K562 (cell line): ENCODE data around the gene RALGPS1. TPM values are rescaled to one million over a fixed set of nuclear protein-coding genes. Genes with fewer than 3 reads are reported as not detected.

Experiments used
- ATAC-seq: fragments of 200-7000 bp; cut with Tn5 transposase; 3 replicates; pipeline ENCODE4 v1.9.1; 2020; ENCODE audit warnings: moderate library complexity
- BruUV-seq: library from RNA; stranded (reverse); fragments of 400-500 nt; replicated peaks from 2 replicates; lab custom pipeline; 2021; lab: Mats Ljungman, UMichigan
- CTCF ChIA-PET: fragments of 300-600 bp; formaldehyde crosslinking; extraction: SDS; loops from one replicate; lab custom pipeline; 2021; ENCODE audit warnings: low intra/inter-chr PET ratio; lab: Yijun Ruan, JAX
- POLR2A ChIA-PET: fragments of 300-600, 350-650 bp; sonication (Branson Sonifier 250); formaldehyde crosslinking; extraction: SDS; loops from one replicate; lab custom pipeline; 2021; ENCODE audit warnings: antibody characterized with exemption, inconsistent platforms; lab: Yijun Ruan, JAX
- DNase-seq, 4 experiments: peaks; one replicate each; pipeline versions ENCODE4 v3.0.0 to v3.0.0-alpha.2; 2011 to 2018; ENCODE audit warnings: low spot score in 3 of 4, mixed read lengths in 3 of 4; ENCODE audit errors: extremely low read depth in 1 of 4
- FAIRE-seq: peaks from 2 replicates; lab custom pipeline; 2011; peaks lifted over from hg19 to GRCh38; lab: Jason Lieb, UNC
- H2AFZ ChIP-seq: 2 replicates; pipeline ENCODE4 v1.6.0; 2011; ENCODE audit warnings: low read depth, low read length, control low read depth, inconsistent platforms
- H3K27ac ChIP-seq: fragments of 200-600 bp; 3 replicates; pipeline ENCODE4 v1.8.0; 2011; ENCODE audit warnings: low read depth, mild to moderate bottlenecking, control low read depth, inconsistent platforms, low read length, moderate library complexity, mixed read lengths; ENCODE audit errors: extremely low read depth
- H3K27me3 ChIP-seq, 2 experiments: fragments of 300-600 bp in 1 of 2; 2 replicates in 1 of 2; 3 replicates in 1 of 2; pipeline versions ENCODE4 v1.6.0 to v1.8.0; 2011; ENCODE audit warnings: inconsistent platforms in 2 of 2, low read length in 2 of 2, mild to moderate bottlenecking in 1 of 2, mixed read lengths in 1 of 2, moderate library complexity in 1 of 2; ENCODE audit not compliant: control insufficient read depth in 2 of 2, insufficient read depth in 2 of 2
- H3K36me3 ChIP-seq: fragments of 300-600 bp; 3 replicates; pipeline ENCODE4 v1.8.0; 2011; ENCODE audit warnings: mild to moderate bottlenecking, low read length, inconsistent platforms; ENCODE audit not compliant: control insufficient read depth, insufficient read depth
- H3K4me1 ChIP-seq, 2 experiments: fragments of 200-600 bp in 1 of 2; replicated peaks in 1 of 2; 2 replicates in 1 of 2; 3 replicates in 1 of 2; pipeline versions ENCODE4 v1.5.1 to v1.8.0; 2011; ENCODE audit warnings: inconsistent platforms in 2 of 2, low read length in 2 of 2, mild to moderate bottlenecking in 1 of 2, mixed read lengths in 1 of 2, moderate library complexity in 1 of 2; ENCODE audit not compliant: control insufficient read depth in 2 of 2, insufficient read depth in 2 of 2
- H3K4me2 ChIP-seq: 2 replicates; pipeline ENCODE4 v1.6.1; 2011; ENCODE audit warnings: low read length, control low read depth, inconsistent platforms, mixed read lengths; ENCODE audit not compliant: insufficient read depth
- H3K4me3 ChIP-seq: fragments of 200-600 bp; sonication (generic), shearing (Covaris generic); 2 replicates; pipeline ENCODE4 v1.5.1; 2016; ENCODE audit warnings: control low read depth, inconsistent platforms
- H3K79me2 ChIP-seq: fragments of 200-600 bp; 3 replicates; pipeline ENCODE4 v1.8.0; 2011; ENCODE audit warnings: low read length, inconsistent platforms; ENCODE audit not compliant: control insufficient read depth, insufficient read depth
- H3K9ac ChIP-seq, 2 experiments: 2 replicates each; pipeline versions ENCODE4 v1.6.0 to v1.6.1; 2011; ENCODE audit warnings: low read depth in 2 of 2, low read length in 2 of 2, control low read depth in 1 of 2, inconsistent platforms in 1 of 2, mild to moderate bottlenecking in 1 of 2, mixed read lengths in 1 of 2; ENCODE audit not compliant: insufficient read depth in 1 of 2
- H3K9me1 ChIP-seq: one replicate; pipeline ENCODE4 v1.6.0; 2011; ENCODE audit warnings: inconsistent platforms, mild to moderate bottlenecking, low read length, moderate library complexity; ENCODE audit not compliant: control insufficient read depth, insufficient read depth
- H3K9me3 ChIP-seq: replicated peaks from 2 replicates; pipeline ENCODE4 v1.5.1; 2011; ENCODE audit warnings: low read depth, low read length, inconsistent platforms; ENCODE audit not compliant: control insufficient read depth, insufficient read depth
- H4K20me1 ChIP-seq: replicated peaks from 2 replicates; pipeline ENCODE4 v1.6.1; 2011; ENCODE audit warnings: low read length, inconsistent platforms, mixed read lengths; ENCODE audit not compliant: control insufficient read depth, insufficient read depth
- E2F6 ChIP-seq, 2 experiments: IDR thresholded peaks; 2 replicates each; pipeline ENCODE4 v1.6.1; 2011; ENCODE audit warnings: borderline replicate concordance in 1 of 2, control low read depth in 1 of 2, low read depth in 1 of 2, low read length in 1 of 2, mild to moderate bottlenecking in 1 of 2, mixed read lengths in 1 of 2, moderate library complexity in 1 of 2; ENCODE audit not compliant: insufficient read depth in 1 of 2, insufficient read length in 1 of 2, poor library complexity in 1 of 2, severe bottlenecking in 1 of 2; ENCODE audit errors: extremely low read depth in 1 of 2
- FOXO4 ChIP-seq: fragments of 450-650 bp; formaldehyde crosslinking; IDR thresholded peaks from 2 replicates; pipeline ENCODE4 v1.4.0; 2020; ENCODE audit warnings: mild to moderate bottlenecking, moderate library complexity
- HINFP ChIP-seq: fragments of 450-650 bp; conservative IDR thresholded peaks from 2 replicates; pipeline ENCODE4 v1.6.1; 2016; ENCODE audit warnings: missing genetic modification characterization, low read depth, mild to moderate bottlenecking, control low read depth, missing compliant biosample characterization
- NFIX ChIP-seq: fragments of 250-450 bp; sonication (Bioruptor Pico); IDR thresholded peaks from 2 replicates; pipeline ENCODE4 v1.4.0; 2020; ENCODE audit warnings: low read depth, mild to moderate bottlenecking, moderate library complexity
- THRA ChIP-seq: fragments of 450-650 bp; IDR thresholded peaks from 2 replicates; pipeline ENCODE4 v1.6.1; 2017; ENCODE audit warnings: mild to moderate bottlenecking, moderate library complexity
- ZNF444 ChIP-seq: fragments of 250-450 bp; sonication (Bioruptor Pico); IDR thresholded peaks from 2 replicates; pipeline ENCODE4 v1.4.0; 2020; ENCODE audit warnings: mild to moderate bottlenecking, moderate library complexity
- WGBS: fragments of 100-300 bp; shearing (Covaris generic); methylation state at CpG from one replicate; pipeline ENCODE4 v1.1.6; 2016; ENCODE audit warnings: low coverage, mixed read lengths; ENCODE audit not compliant: insufficient coverage; ENCODE audit errors: missing lambda C conversion rate; 5-methylcytosine and 5-hydroxymethylcytosine counted together
- in situ Hi-C: fragments of 300-500 bp; cut with MboI; formaldehyde crosslinking; loops from 4 replicates; pipeline ENCODE4 v1.15.0; 2018; ENCODE audit warnings: inconsistent platforms, mixed read lengths
- intact Hi-C: fragments of 100-400 bp; cut with micrococcal nuclease; formaldehyde crosslinking; loops from 2 replicates; pipeline ENCODE4 v1.14.2; 2022
- polyA plus RNA-seq, 8 experiments: library from polyadenylated mRNA; depleted of rRNA in 4 of 8; stranded (reverse) in 5 of 8; unstranded in 3 of 8; fragments of >200 nt; fragmentation: Nextera tagmentation in 2 of 8; fragmentation: Illumina TruSeq in 1 of 8; extraction: Ambion mirVana in 2 of 8; extraction: Trizol in 1 of 8; gene quantifications; 2 replicates each; pipeline versions ENCODE4 v1.2.1 to v1.2.3, GENCODE V29; 2011 to 2014; ENCODE audit warnings: inconsistent platforms in 1 of 8, missing spikeins in 1 of 8
- total RNA-seq, 7 experiments: library from RNA; depleted of rRNA in 6 of 7; stranded (reverse); fragments of >200 nt in 6 of 7; fragmentation: Illumina TruSeq in 2 of 7; extraction: Trizol in 2 of 7; gene quantifications; 2 replicates each; pipeline versions ENCODE4 v1.2.1 to v1.2.3, GENCODE V29; 2011 to 2021; ENCODE audit warnings: low replicate concordance in 1 of 7

Gene RALGPS1
- total and polyA plus RNA-seq, 9 of the 15 experiments (the other 6 are each of a cell fraction or from before 2014, with no cell fraction given) = 0.04 to 2.6 (median 1.5) TPM

GRCh38 chr9:127155314-127155960 is 240.9 kb downstream of the RALGPS1 start:
- Histone ChIP-seq H3K27ac (no peak overlapping the region), H3K36me3 (no peaks in the 10 kb centered on the region), H3K9me1 (no peaks in the 10 kb centered on the region), H2AFZ (no peak overlapping the region), H3K4me1 (peaks cover 0 to 2% of the 10 kb centered on the region in 2 experiments; a peak in 1 of 5 replicates), H3K79me2 (no peaks in the 10 kb centered on the region), H3K27me3 (peaks cover 11 to 25% of the 10 kb centered on the region in 2 experiments; a peak in 4 of 5 replicates), H3K9me3 (no peaks in the 10 kb centered on the region), H3K4me3 (no peak overlapping the region), H3K9ac (no peak overlapping the region), H3K4me2 (no peak overlapping the region), H4K20me1 (no peaks in the 10 kb centered on the region)
- CTCF ChIA-PET = no interaction called here
- no peak for FAIRE-seq
- POLR2A ChIA-PET = no interaction called here
- intact Hi-C loops (no loop called here), in situ Hi-C loops (no loop called here)
- no peak for DNase-seq
- 3% methylated on average over 5 of the region's 5 CpGs for WGBS
- TF ChIP-seq ZNF444 (CRISPR knock-in tag) (no peak), NFIX (CRISPR knock-in tag) (no peak)
- BruUV-seq = no TSS peak
- no peak for ATAC-seq

GRCh38 chr9:127158786-127159324 is 244.3 kb downstream of the RALGPS1 start:
- intact Hi-C loops = no loop called here
- H3K9me3 ChIP-seq = no peaks in the 10 kb centered on the region
- H3K4me3 ChIP-seq = no peak overlapping the region
- 57% methylated on average over 4 of the region's 4 CpGs for WGBS
- no peaks in the 10 kb centered on the region for H3K36me3 ChIP-seq
- no peak overlapping the region for H3K4me2 ChIP-seq
- BruUV-seq = no TSS peak
- H3K27ac ChIP-seq = no peak overlapping the region
- POLR2A ChIA-PET = interaction anchor here (0.6 to 1.6 kb wide), 4 partner anchors 9 to 30 kb away, joined by 3 to 7 read pairs (median 3); no protein-coding TSS in a partner anchor
- ATAC-seq (no peak), FAIRE-seq (no peak), DNase-seq (no peak)
- H3K79me2 ChIP-seq = no peaks in the 10 kb centered on the region
- no peaks in the 10 kb centered on the region for H3K9me1 ChIP-seq
- CTCF ChIA-PET = no interaction called here
- no peaks in the 10 kb centered on the region for H4K20me1 ChIP-seq
- in situ Hi-C loops = no loop called here
- H3K9ac ChIP-seq = no peak overlapping the region
- H3K27me3 ChIP-seq = peaks cover 7 to 13% of the 10 kb centered on the region in 2 experiments; a peak in 4 of 5 replicates
- peaks cover 0 to 2% of the 10 kb centered on the region in 2 experiments; a peak in 1 of 5 replicates for H3K4me1 ChIP-seq
- peak overlapping the region; percentile 84 for H2AFZ ChIP-seq
- TF ChIP-seq FOXO4 (CRISPR knock-in tag) (peak; percentile 24; the same call in 1 of the 2 replicates), E2F6 (IDR thresholded peaks at IDR 0.05; ENCODE audit: borderline replicate concordance in 1 of 2, extremely low read depth in 1 of 2, insufficient read depth in 1 of 2, insufficient read length in 1 of 2, low read depth in 1 of 2, low read length in 1 of 2, poor library complexity in 1 of 2, severe bottlenecking in 1 of 2) (no peak), THRA (no peak), HINFP (tag) (peak; percentile 38; the same call in 1 of the 2 replicates)
